GM20000 (cell line): ENCODE results near the gene TCF25.

Experiments
- DNase-seq: peaks from one replicate; pipeline ENCODE4 v3.0.0; 2012; ENCODE audit warnings: low spot score
- TF ChIP-seq, protein P1 (sequence below): IDR thresholded peaks from 2 replicates; pipeline ENCODE4 v1.5.1; 2012; ENCODE audit warnings: mild to moderate bottlenecking, control low read depth; ENCODE audit errors: extremely low read depth, missing control alignments

Gene TCF25

DNA sequence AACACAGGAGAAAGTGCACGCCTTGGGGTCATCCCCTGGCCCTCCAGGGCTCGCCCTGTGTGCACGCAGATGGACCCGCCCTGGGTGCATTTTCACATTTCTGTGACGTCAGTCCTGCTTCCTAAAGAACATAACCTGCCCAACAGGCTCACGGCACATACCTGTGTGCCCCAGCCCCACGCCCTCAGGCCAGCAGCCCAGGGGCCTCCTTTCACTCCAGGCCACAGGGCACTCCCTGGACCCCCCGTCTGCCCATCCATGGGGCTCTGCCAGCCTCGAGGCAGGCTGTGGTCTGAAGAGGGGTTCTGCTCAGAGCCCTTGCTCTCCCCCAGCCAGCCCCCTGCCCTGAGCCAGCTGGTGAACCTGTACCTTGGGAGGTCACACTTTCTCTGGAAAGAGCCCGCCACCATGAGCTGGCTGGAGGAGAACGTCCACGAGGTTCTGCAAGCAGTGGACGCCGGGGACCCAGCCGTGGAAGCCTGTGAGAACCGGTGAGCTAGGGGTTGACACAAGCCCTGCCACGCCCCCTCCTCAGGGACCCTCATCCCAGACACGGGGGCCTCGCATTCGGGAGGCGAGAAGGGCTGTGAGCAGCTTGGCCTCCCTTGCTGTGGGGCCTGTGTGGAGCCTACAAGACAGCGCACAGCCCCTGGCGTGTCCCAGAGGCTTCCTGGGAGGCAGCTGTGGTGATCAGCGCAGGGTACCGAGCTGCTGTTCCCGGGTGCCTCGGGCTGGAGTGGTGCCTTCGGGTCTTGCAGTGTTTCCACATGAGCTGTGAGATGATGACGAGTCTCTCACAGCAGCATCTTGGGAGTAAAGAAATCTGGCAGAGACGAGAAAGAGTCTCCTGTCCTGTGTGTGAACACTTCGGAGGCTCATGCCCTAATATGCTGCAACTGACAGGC, 31.5 kb downstream of the TCF25 start:
- TF ChIP-seq, protein P1, sequence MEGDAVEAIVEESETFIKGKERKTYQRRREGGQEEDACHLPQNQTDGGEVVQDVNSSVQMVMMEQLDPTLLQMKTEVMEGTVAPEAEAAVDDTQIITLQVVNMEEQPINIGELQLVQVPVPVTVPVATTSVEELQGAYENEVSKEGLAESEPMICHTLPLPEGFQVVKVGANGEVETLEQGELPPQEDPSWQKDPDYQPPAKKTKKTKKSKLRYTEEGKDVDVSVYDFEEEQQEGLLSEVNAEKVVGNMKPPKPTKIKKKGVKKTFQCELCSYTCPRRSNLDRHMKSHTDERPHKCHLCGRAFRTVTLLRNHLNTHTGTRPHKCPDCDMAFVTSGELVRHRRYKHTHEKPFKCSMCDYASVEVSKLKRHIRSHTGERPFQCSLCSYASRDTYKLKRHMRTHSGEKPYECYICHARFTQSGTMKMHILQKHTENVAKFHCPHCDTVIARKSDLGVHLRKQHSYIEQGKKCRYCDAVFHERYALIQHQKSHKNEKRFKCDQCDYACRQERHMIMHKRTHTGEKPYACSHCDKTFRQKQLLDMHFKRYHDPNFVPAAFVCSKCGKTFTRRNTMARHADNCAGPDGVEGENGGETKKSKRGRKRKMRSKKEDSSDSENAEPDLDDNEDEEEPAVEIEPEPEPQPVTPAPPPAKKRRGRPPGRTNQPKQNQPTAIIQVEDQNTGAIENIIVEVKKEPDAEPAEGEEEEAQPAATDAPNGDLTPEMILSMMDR, result no peak
- DNase-seq, result no peak

DNA sequence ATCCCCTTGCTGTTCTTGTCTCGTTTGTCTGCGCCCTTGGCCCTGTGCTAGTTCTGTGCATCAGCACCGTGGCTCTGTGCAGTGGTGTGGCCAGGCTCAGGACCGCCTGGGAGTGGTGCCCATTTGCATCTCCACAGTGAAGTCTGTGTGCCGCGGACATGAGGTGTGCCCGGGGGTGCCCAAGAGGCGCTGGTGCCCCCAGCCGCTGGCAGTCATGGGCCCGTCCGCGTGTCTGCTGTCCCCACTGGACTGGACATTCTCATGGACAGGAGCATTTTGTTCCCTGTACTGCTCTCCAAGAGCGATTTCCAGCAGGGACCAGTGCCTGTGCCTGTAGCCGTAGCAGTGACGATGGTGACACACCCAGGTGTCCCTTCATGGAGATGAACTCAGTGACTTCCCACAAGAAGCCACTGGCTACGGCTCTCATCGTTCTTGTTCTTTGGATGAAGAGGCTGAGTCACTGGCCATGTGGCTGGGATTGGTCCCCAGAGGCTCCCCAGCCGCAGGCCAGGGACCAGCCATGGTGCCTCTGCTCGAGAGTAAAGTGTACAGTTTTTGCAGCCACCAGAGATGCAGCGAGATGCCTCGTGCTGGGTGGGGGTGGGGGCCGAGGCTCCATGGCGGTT, 32.2 kb downstream of the TCF25 start:
- TF ChIP-seq, protein P1, result no peak
- DNase-seq, result no peak

DNA sequence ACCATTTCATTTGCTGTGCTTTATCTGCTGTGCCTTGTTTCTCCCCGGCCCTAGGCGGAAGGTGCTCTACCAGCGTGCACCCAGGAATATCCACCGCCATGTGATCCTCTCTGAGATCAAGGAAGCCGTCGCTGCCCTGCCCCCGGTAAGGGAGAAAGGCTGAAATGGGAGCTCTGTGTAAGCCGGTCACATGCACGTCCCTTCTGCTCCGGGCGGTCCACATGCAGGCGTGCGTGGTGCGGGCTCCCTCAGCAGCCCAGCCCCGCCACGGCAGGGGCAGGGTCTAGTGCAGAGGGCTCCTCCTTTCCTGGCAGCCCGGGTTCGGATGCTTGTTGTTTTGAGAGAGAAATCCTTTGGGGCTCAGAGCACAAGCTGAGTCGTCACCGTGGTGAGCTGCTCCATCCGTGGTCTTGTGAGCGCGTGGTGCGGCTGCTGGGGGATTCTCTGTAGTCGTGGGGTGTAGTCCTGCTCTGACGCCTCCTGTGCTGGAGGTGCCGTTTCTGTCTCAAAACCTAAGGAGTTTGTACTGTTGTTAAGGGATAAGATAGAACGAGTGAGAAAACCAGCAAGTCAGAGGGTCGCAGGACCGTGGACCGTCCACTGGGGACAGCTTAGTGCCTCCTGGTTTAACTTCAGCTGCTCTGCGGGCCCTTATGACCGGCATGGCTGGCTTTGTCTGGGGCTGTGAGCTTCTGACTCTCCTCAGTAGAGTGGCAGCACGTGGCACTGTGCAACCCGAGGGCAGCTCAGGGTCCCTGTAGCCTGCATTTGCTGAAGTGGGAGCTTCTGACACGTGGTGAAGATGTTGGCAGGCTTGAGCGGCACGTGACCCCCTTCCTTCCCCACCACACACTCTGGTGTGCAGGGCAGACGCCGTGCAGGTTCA, 33.0 kb downstream of the TCF25 start:
- DNase-seq, result no peak
- TF ChIP-seq, protein P1, result no peak

DNA sequence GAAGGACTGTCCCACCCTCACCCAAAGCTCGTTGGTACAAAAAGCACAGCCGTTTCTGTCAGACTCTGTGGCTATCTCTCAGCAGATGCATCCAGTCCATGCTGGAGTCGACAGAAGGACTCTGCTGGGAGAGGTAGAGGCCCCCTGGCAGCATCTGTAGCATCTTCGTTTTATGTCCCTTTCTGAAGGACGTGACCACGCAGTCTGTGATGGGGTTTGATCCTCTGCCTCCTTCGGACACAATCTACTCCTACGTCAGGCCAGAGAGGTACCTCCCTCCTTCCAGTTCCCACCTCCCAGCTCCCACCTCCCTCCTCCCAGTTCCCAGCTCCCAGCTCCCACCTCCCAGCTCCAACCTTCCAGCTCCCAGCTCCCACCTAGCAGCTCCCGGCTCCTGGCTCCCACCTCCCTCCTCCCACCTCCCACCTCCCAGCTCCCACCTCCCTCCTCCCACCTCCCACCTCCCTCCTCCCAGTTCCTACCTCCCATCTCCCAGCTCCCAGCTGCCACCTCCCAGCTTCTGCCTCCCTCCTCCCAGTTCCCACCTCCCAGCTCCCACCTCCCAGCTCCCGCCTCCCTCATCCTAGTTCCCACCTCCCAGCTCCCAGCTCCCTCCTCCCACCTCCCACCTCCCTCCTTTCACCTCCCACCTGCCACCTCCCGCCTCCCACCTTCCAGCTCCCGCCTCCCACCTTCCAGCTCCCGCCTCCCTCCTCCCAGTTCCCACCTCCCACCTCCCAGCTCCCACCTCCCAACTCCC, 33.8 kb downstream of the TCF25 start:
- TF ChIP-seq, protein P1, result no peak
- DNase-seq, result no peak

DNA sequence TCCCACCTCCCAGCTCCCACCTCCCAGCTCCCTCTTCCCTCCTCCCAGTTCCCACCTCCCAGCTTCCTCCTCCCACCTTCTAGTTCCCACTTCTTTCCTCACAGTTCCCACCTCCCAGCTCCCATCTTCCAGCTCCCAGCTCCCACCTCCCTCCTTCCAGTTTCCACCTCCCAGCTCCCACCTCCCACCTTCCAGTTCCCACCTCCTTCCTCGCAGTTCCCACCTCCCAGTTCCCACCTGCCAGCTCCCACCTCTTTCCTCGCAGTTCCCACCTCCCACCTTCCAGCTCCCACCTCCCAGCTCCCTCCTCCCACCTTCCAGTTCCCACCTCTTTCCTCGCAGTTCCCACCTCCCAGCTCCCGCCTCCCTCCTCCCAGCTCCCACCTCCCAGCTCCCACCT, 34.8 kb downstream of the TCF25 start:
- TF ChIP-seq, protein P1, result no peak
- no peak for DNase-seq

DNA sequence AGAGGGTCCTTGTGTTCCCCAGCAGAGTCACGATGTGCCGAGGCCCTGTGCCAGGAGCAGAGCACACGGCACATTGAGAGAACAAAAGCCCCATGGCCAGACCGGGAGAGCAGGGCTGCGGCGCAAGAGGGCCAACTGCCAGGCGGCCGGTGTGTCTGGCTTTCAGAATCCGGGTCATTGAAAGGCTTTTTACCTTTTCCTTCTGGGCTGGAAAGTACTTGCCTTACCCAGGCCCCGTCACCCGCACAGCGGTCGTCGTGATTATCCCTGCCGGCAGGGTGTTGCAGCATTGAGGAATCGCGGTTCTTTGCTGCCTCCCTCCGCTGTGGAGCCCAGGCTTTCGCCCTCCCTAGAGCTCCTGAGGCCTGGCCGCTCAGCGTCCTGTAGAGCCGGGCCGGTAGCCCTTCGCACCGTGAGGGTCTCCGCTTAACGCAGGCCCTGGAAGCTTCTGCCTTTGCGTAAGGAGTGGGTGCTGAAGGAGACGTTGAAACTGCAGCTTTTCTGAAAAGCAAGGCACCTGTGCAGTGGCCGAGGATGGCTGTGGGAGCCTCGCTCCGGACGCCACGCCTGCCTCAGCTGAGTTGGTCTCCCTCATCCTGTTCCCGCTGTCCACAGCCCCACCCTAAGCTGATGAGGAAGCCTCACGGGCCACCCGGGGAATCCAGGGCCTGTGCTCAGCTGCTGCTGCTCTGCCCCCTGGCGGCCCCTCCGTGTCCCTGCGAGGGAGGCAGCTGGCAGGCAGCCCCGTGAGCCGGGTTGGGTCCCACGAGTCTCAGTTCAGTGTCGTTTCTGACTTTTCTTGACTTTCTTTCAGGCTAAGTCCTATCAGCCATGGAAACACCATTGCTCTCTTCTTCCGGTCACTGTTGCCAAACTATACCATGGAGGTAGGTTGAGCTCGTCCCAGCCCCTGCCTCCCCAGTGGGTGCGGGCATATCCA, 36.7 kb downstream of the TCF25 start:
- DNase-seq, result peak; percentile 85

More for the DNA sequence above, 36.7 kb downstream of the TCF25 start:
- TF ChIP-seq, protein P1, result peak; percentile 93
